Activated CD8-positive, alpha-beta T cell treated with anti-CD3 and anti-CD28 coated beads for 36 hours (primary cell): ENCODE data around the gene KCTD16. TPM values are rescaled to one million over a fixed set of nuclear protein-coding genes. Genes with fewer than 3 reads are reported as not detected.

Experiments used
- ATAC-seq: fragments of 200-7000 bp; cut with Tn5 transposase; one replicate; pipeline ENCODE4 v1.10.0; 2021; ENCODE audit warnings: mild to moderate bottlenecking, moderate library complexity
- CTCF ChIA-PET: fragments of 350-600 bp; sonication (Branson Sonifier 250); formaldehyde crosslinking; loops from one replicate; lab custom pipeline; 2021; ENCODE audit warnings: antibody characterized with exemption; lab: Charles Lee
- POLR2A ChIA-PET: fragments of 350-600 bp; sonication (Branson Sonifier 250); formaldehyde crosslinking; loops from one replicate; lab custom pipeline; 2021; ENCODE audit warnings: antibody characterized with exemption; lab: Charles Lee
- DNase-seq: peaks from one replicate; pipeline ENCODE4 v3.0.0-alpha.2; 2020
- H3K27ac Mint-ChIP-seq: one replicate; pipeline ENCODE4 v1.8.0; 2021; ENCODE audit warnings: mild to moderate bottlenecking, mixed read lengths
- H3K27me3 Mint-ChIP-seq: one replicate; pipeline ENCODE4 v1.8.0; 2021; ENCODE audit warnings: mixed read lengths
- H3K36me3 Mint-ChIP-seq: one replicate; pipeline ENCODE4 v1.8.0; 2021; ENCODE audit warnings: low read depth, mixed read lengths
- H3K4me1 Mint-ChIP-seq: one replicate; pipeline ENCODE4 v1.8.0; 2021; ENCODE audit warnings: low read depth, mixed read lengths
- H3K4me3 Mint-ChIP-seq: one replicate; pipeline ENCODE4 v1.8.0; 2021; ENCODE audit warnings: mild to moderate bottlenecking, moderate library complexity, mixed read lengths
- H3K9me3 Mint-ChIP-seq: one replicate; pipeline ENCODE4 v1.8.0; 2021; ENCODE audit warnings: mixed read lengths
- intact Hi-C: fragments of 100-400 bp; cut with micrococcal nuclease; formaldehyde crosslinking; loops from one replicate; pipeline ENCODE4 v1.10.0; 2022
- total RNA-seq, 2 experiments: library from RNA; stranded (reverse); gene quantifications; one replicate each; pipeline ENCODE4 v1.2.3, GENCODE V29; 2021
- TF ChIP-seq, protein P1 (sequence below): fragments of 200-600 bp; IDR thresholded peaks from one replicate; pipeline ENCODE4 v1.8.0; 2022; ENCODE audit warnings: antibody characterized with exemption, mild to moderate bottlenecking

Gene KCTD16
- total RNA-seq, 2 experiments from 2014 or later, result 0.27 to 0.29 TPM

DNA sequence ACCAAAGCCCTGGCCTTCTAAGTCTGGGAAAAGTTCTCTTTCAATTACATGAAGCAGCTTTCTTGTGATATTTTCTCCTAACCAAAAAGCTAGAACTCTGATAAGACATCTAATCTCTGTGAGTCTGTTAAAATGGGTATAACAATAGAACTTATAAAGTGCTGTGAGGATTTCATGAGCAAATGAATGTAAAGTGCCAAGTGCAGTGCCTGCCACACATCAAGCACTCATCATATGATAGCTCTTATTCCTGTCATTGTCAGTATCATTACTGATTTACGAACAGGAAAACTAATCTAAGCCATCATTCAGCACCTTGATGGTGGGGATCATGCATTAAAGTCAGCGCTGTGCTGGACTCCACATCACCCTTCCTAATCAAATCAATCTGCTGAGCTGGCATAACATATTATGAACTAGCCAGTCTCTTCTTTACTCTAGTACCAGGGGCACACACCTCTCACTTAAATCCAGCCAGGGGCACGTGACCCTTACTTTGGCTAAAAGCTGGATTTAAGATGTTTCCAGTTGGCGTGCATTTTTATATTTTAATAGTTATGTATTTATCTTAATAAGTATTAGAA, 37.5 kb upstream of the KCTD16 start:
- H3K4me3 Mint-ChIP-seq, result no peak overlapping the region

DNA sequence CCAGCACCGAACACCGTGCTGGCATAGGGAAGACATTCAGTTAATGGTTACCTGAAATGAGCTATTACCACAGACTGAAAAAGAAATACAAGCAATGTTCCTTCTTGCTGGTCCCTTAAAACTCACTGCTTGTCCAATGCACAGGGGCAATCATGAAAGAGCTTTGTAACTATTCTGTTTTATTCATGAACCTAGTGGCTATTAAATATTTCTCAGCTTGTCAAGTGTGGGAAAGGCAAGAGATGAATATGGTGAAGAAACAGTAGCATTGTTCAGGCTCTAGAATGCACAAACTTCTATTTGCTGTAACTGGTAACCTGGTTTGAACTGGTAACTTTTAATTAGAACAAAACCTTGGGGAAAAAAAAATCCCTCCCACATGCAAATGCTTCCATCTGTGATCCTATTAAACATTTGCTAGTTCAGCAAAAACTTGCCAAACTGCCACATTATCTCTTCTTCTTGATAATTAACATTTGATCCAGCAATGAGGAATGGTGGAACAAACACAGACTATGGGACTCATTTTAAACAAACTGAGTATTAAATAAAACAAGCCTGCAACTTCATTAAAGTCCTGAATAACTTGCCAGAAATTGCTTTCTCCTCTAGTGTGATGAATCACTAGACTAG, 36.4 kb upstream of the KCTD16 start:
- H3K4me1 Mint-ChIP-seq, result no peaks in the 10 kb centered on the region
- CTCF ChIA-PET, result no interaction called here
- no peaks in the 10 kb centered on the region for H3K36me3 Mint-ChIP-seq
- no peaks in the 10 kb centered on the region for H3K9me3 Mint-ChIP-seq
- intact Hi-C loops, result no loop called here
- H3K4me3 Mint-ChIP-seq, result no peak overlapping the region
- POLR2A ChIA-PET, result no interaction called here
- DNase-seq (no peak), ATAC-seq (no peak)
- H3K27ac Mint-ChIP-seq, result no peak overlapping the region
- H3K27me3 Mint-ChIP-seq, result peaks cover 1% of the 10 kb centered on the region
- TF ChIP-seq, protein P1, sequence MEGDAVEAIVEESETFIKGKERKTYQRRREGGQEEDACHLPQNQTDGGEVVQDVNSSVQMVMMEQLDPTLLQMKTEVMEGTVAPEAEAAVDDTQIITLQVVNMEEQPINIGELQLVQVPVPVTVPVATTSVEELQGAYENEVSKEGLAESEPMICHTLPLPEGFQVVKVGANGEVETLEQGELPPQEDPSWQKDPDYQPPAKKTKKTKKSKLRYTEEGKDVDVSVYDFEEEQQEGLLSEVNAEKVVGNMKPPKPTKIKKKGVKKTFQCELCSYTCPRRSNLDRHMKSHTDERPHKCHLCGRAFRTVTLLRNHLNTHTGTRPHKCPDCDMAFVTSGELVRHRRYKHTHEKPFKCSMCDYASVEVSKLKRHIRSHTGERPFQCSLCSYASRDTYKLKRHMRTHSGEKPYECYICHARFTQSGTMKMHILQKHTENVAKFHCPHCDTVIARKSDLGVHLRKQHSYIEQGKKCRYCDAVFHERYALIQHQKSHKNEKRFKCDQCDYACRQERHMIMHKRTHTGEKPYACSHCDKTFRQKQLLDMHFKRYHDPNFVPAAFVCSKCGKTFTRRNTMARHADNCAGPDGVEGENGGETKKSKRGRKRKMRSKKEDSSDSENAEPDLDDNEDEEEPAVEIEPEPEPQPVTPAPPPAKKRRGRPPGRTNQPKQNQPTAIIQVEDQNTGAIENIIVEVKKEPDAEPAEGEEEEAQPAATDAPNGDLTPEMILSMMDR, result no peak

More for the DNA sequence above, 37.5 kb upstream of the KCTD16 start:
- Mint-ChIP-seq H3K27ac (no peak overlapping the region), H3K9me3 (no peaks in the 10 kb centered on the region), H3K36me3 (no peaks in the 10 kb centered on the region), H3K27me3 (peaks cover 1% of the 10 kb centered on the region), H3K4me1 (no peaks in the 10 kb centered on the region)
- intact Hi-C loops, result no loop called here
- ATAC-seq (no peak), DNase-seq (no peak)
- ChIA-PET CTCF (interaction anchor here (1.0 to 3.1 kb wide), 5 partner anchors 9 to 71 kb away, joined by 3 to 19 read pairs (median 4); no protein-coding TSS in a partner anchor), POLR2A (no interaction called here)
- TF ChIP-seq, protein P1, result no peak

DNA sequence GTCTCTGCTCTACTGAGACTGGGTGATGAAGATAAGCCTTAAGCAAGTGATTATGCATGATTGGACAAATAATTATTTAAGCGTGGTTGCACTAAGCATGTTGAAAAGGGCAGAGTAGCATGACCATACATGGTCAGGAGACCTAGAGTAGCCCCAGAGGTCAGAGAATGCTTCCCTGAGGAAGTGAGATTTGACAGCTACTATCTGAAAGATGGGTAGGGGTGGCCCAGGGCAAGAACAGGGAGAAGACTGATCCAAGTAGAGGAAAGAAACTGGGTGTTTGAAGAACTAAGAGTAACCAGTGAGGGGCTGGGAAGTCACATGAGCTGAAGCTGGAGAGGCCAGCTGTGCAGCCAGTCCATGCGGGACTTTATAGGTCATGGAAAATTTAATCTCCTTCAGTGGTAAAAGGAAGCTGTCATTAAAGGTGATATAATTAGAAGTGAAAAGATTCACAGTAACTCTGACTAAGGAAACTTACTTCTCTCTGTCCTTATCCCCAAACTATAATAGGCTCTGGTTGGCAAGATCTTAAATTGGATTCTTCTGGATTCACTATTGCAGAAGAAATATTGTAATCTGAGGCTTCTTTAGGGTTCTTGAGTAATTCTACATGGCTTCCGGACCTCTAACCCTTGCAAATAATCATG, 35.4 kb upstream of the KCTD16 start:
- ATAC-seq (no peak), DNase-seq (no peak)
- Mint-ChIP-seq H3K4me3 (no peak overlapping the region), H3K27ac (no peak overlapping the region), H3K9me3 (no peaks in the 10 kb centered on the region), H3K36me3 (no peaks in the 10 kb centered on the region), H3K4me1 (no peaks in the 10 kb centered on the region), H3K27me3 (peaks cover 1% of the 10 kb centered on the region)
- POLR2A ChIA-PET, result no interaction called here
- TF ChIP-seq, protein P1, result no peak
- intact Hi-C loops, result no loop called here
- CTCF ChIA-PET, result interaction anchor here (0.7 to 2.9 kb wide), 2 partner anchors 58 to 68 kb away, joined by 4 to 7 read pairs; no protein-coding TSS in a partner anchor

DNA sequence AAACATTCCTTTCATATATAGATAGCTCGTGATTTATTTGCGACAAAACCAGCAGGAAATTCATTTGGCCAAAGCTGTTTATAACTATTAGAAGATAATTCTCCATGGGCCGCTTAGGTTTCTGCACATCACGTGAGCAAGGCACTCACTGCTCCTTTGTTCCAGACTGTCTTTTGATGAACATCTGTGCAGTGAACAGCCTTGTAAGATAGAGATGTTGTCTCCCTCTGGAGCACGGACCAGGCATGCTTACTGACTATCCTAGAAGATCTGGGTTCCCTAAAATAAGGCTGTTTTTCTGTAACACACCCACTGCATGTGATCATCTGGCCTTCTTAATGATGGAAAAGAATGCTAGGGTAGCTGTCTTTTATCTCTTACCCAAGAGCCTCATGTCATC, 31.1 kb upstream of the KCTD16 start:
- Mint-ChIP-seq H3K4me1 (peaks cover 2% of the 10 kb centered on the region), H3K4me3 (no peak overlapping the region), H3K27ac (no peak overlapping the region), H3K36me3 (no peaks in the 10 kb centered on the region), H3K27me3 (peaks cover 7% of the 10 kb centered on the region), H3K9me3 (no peaks in the 10 kb centered on the region)
- intact Hi-C loops, result no loop called here
- TF ChIP-seq, protein P1, result no peak
- ChIA-PET CTCF (interaction anchor here (1.3 to 2.2 kb wide), 2 partner anchors 8 to 47 kb away, joined by 3 to 9 read pairs; no protein-coding TSS in a partner anchor), POLR2A (no interaction called here)
- no peak for ATAC-seq
- DNase-seq, result no peak

DNA sequence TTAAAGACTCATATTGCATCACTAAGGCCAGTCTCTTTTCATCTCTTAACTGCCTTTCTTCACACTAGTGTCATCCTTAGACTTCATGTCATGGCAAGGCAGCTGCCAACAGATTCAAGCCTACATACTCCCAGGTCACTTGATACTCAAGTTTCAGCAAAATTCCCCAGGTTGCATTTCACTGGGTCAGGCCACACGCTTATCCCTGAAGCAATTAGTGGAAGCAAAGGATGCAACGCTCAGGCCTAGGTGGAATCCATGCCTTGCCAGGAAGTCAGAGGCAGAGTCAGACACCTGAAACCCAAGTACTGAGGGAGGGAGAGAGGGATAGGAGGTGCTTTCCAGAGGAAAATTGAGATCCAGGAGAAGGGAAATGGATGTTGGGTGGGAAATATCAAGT, 29.1 kb upstream of the KCTD16 start:
- peaks cover 7% of the 10 kb centered on the region for H3K27me3 Mint-ChIP-seq
- H3K4me1 Mint-ChIP-seq, result peaks cover 2% of the 10 kb centered on the region
- ATAC-seq (no peak), DNase-seq (no peak)
- no peak overlapping the region for H3K27ac Mint-ChIP-seq
- CTCF ChIA-PET, result interaction anchor here (1.5 to 2.9 kb wide), 2 partner anchors 9 to 22 kb away, joined by 4 to 19 read pairs; no protein-coding TSS in a partner anchor
- no peaks in the 10 kb centered on the region for H3K9me3 Mint-ChIP-seq
- intact Hi-C loops, result no loop called here
- no peak overlapping the region for H3K4me3 Mint-ChIP-seq
- POLR2A ChIA-PET, result no interaction called here
- H3K36me3 Mint-ChIP-seq, result no peaks in the 10 kb centered on the region
- TF ChIP-seq, protein P1, result no peak
